Astrocyte (in vitro differentiated cells and primary cell): ENCODE data around the gene RNF214.

Source experiments
- EZH2 ChIP-seq: IDR thresholded peaks from 2 replicates; pipeline ENCODE4 v1.6.1; 2012; ENCODE audit warnings: mild to moderate bottlenecking, low read length, inconsistent platforms; ENCODE audit not compliant: insufficient read depth
- TF ChIP-seq, protein P1 (sequence below): IDR thresholded peaks from 2 replicates; pipeline ENCODE4 v1.5.1; 2011; ENCODE audit warnings: low read depth, mild to moderate bottlenecking, inconsistent platforms, low read length, moderate library complexity; ENCODE audit not compliant: insufficient read depth

DNA sequence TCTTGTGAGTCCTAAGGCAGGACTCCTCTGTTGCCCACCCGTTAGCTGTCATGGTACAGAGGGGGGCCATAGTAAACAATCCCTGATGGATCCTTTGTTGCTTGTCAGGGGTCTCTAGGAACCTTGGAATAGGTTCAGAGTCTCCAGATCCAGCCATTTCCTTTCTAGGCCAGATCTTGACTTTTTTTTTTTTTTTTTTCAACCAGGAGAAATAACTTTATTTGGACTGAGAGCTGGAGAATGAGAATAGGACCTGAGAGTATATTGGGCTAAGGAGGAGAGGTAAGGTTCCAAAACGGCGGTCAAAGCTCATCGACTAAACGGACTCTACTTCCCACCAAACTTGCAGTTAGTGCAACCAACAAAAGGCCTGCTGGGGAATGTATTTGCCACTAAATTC lies 102.9 kb downstream of the RNF214 start:
- TF ChIP-seq EZH2: no peak
- TF ChIP-seq, protein P1, sequence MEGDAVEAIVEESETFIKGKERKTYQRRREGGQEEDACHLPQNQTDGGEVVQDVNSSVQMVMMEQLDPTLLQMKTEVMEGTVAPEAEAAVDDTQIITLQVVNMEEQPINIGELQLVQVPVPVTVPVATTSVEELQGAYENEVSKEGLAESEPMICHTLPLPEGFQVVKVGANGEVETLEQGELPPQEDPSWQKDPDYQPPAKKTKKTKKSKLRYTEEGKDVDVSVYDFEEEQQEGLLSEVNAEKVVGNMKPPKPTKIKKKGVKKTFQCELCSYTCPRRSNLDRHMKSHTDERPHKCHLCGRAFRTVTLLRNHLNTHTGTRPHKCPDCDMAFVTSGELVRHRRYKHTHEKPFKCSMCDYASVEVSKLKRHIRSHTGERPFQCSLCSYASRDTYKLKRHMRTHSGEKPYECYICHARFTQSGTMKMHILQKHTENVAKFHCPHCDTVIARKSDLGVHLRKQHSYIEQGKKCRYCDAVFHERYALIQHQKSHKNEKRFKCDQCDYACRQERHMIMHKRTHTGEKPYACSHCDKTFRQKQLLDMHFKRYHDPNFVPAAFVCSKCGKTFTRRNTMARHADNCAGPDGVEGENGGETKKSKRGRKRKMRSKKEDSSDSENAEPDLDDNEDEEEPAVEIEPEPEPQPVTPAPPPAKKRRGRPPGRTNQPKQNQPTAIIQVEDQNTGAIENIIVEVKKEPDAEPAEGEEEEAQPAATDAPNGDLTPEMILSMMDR: no peak
